Measurements from ENCODE around the gene RAB11A. TPM values are rescaled to one million over a fixed set of nuclear protein-coding genes. Genes with fewer than 3 reads are reported as not detected.

RAB11A gene
- total and polyA plus RNA-seq, 2 donors (not counting 3 experiments of a cell fraction or from before 2014, with no cell fraction given): 239 to 250 TPM

- peak overlapping the region; percentile 61 for H3K27ac ChIP-seq (ENCODE audit: insufficient read depth, low read depth, low read length)
- FAIRE-seq (peak; percentile 59), DNase-seq (ENCODE audit: low read depth, low spot score) (peak; percentile 85)
- POLR2A ChIA-PET: interaction anchor here (0.6 to 2.0 kb wide), 5 partner anchors 12 to 1629 kb away, joined by 3 to 15 read pairs (median 9); no protein-coding TSS in a partner anchor
- peak; percentile 13 for TF ChIP-seq POLR2A (IDR thresholded peaks at IDR 0.05; ENCODE audit: low read depth, low read length)
- TF ChIP-seq GATA2 (IDR thresholded peaks at IDR 0.05; ENCODE audit: insufficient read depth, insufficient read length, low read depth, low read length): peak; percentile 82
- no peak for TF ChIP-seq POLR2AphosphoS5 (IDR thresholded peaks at IDR 0.05; ENCODE audit: insufficient read depth, low read depth, low read length)
- no peak for TF ChIP-seq JUN (IDR thresholded peaks at IDR 0.05; ENCODE audit: borderline replicate concordance, insufficient read depth, insufficient read length, low read depth)
- TF ChIP-seq MYC (IDR thresholded peaks at IDR 0.05; ENCODE audit: low read depth, low read length): no peak
- TF ChIP-seq CTCF (IDR thresholded peaks at IDR 0.05; ENCODE audit: extremely low read depth in 1 of 2, insufficient read depth in 1 of 2, low read depth in 1 of 2, low read length in 2 of 2): no peak
- TF ChIP-seq EZH2 (IDR thresholded peaks at IDR 0.05; ENCODE audit: borderline replicate concordance, low read depth, low read length, severe bottlenecking): no peak
- H3K9me3 ChIP-seq (replicated peaks; ENCODE audit: control insufficient read depth, insufficient read depth, low read length): no peaks in the 10 kb centered on the region
- dilution Hi-C loops (cut with MboI; ENCODE audit: extremely low pct_ligation_motif_present, low sequenced_read_pairs) (no loop called here), intact Hi-C loops (cut with micrococcal nuclease) (loop anchor here (1.0 to 2.0 kb wide), 5 partner anchors 38 to 353 kb away; partner anchors contain the start of genes DENND4A, DPP8 and INTS14)
- peak overlapping the region; percentile 96 for H3K4me2 ChIP-seq (ENCODE audit: insufficient read depth, low read length)
- H3K79me2 ChIP-seq (ENCODE audit: control insufficient read depth, insufficient read depth, low read length): peaks cover 59% of the 10 kb centered on the region
- H3K9me1 ChIP-seq (replicated peaks; ENCODE audit: control insufficient read depth, extremely low read depth, insufficient read depth, low read length): no peaks in the 10 kb centered on the region
- H3K9ac ChIP-seq (replicated peaks; ENCODE audit: extremely low read depth, insufficient read depth, low read length): peak overlapping the region; percentile 75
- H3K27me3 ChIP-seq (ENCODE audit: control insufficient read depth in 2 of 2, insufficient read depth in 2 of 2, low read length in 2 of 2): no peaks in the 10 kb centered on the region
- H2AFZ ChIP-seq (ENCODE audit: low read depth, low read length): peak overlapping the region; percentile 65
- H3K36me3 ChIP-seq (ENCODE audit: control insufficient read depth in 2 of 2, extremely low read depth in 1 of 2, insufficient read depth in 2 of 2, low read length in 2 of 2): peaks cover 0 to 3% of the 10 kb centered on the region in 2 experiments
- CTCF ChIA-PET: interaction anchor here (0.7 to 2.7 kb wide), 16 partner anchors 9 to 629 kb away, joined by 3 to 19 read pairs (median 4); partner anchors contain the start of gene INTS14
- peak overlapping the region; percentile 47 to 91 (median 81) for H3K4me3 ChIP-seq (replicated peaks in 1 of 3; ENCODE audit: insufficient read depth in 1 of 3, low read depth in 1 of 3, low read length in 3 of 3)
- TSS peak; percentile 38 for BruUV-seq (replicated peaks)
- peaks cover 22% of the 10 kb centered on the region for H3K4me1 ChIP-seq (ENCODE audit: control insufficient read depth, extremely low read depth, insufficient read depth, low read length)
- peaks cover 2% of the 10 kb centered on the region for H4K20me1 ChIP-seq (replicated peaks; ENCODE audit: control insufficient read depth, extremely low read depth, insufficient read depth, low read length)
Observed at GRCh38 chr15:65869954-65870871, 922 bp downstream of the RAB11A start.

Data from endothelial cell of umbilical vein (primary cell).